ENCODE measurements around the gene TAC3.
"Not testable (repeated sequence)": the region's sequence is repeated elsewhere in the genome, so short reads cannot be mapped to it uniquely, and the experiment has no call there.

The TAC3 gene

DNA sequence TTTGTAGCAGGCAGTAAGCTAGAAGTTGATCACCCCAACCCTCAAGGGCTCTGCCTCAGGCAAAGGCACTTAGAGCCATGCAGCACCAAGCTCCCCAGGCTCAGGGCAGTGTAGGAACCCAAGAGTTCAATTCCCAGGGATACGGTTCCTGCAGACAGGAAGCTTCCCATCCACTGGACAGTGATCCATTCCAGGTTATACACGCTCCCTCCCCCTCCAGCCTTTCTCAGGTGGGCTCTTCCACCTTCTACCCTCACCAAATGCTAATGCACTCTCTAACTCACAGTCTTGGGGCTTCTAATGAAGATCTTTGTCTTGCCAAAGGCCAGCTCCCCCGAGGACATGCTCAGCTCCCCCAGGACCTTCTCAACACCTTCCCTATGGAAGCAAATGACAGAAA lies 20.9 kb upstream of the TAC3 start:
- DNase-seq (ENCODE audit: low read depth in 2 of 2) = no peak

DNA sequence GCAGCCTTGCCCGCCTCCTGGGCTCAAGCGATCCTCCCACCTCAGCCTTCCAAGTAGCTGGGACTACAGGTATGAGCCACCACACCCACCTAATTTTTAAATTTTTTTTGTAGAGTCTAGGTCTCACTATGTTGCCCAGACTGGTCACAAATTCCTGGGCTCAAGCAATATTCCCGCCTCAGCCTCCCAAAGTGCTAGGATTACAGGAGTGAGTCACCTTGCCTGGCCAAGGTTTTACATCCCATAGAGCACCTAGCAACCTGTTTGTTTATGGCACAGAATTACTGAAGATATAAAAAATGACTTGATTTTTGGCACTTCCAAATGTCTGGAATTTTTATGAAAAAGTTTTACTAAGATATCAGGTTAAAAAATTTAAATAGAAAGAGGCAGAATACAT lies 17.1 kb upstream of the TAC3 start:
- DNase-seq (ENCODE audit: low read depth in 2 of 2) = no peak

DNA sequence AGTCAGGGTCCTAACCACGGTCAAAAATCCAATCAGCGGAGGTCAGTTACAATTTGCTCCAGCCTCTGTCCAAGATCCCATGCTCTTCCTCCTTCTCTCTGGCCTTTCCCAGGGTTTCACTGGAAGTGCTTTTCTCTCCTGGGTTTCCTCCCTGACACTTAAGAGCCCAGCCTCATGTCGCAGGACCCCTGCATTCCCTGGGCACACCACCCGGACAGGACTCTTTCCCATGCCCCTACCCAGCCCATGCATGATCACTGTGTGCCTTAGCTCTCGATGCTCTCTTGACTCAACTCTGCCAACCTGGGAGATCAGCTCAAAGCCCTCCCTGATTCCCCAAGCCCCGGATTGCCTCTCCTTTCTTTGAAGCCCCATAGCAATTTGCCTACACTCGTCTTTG lies 15.5 kb upstream of the TAC3 start:
- DNase-seq (ENCODE audit: low read depth in 2 of 2) = no peak

DNA sequence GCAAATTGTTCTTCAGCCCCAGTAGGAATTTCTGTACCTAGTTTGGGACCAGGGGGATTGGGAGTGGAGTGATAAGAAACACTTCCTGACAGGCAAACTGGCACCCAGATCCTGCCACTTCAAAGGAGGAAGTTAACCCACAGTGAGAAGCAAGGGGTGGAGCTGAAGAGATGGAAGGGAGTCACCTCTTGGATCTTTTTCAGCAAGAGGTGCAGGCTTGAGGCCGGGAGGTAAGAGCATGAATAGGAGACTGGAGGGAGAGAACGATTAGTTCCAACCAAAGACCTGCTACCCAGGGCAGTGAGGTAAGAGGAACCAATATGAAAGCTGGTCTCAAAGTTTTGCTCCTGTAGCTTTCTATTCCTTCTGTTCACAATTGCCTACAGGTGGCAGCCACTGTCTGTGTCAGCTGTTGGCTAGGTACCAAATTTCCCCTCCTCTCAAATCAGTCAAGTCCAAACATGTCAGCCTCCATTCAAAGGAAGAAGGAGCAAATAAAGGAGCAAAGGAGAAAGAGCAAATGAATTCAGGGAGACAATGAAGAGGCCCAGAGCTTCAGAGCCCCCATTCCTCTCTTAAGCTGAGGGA lies 14.9 kb upstream of the TAC3 start:
- DNase-seq (ENCODE audit: low read depth in 2 of 2) = no peak

DNA sequence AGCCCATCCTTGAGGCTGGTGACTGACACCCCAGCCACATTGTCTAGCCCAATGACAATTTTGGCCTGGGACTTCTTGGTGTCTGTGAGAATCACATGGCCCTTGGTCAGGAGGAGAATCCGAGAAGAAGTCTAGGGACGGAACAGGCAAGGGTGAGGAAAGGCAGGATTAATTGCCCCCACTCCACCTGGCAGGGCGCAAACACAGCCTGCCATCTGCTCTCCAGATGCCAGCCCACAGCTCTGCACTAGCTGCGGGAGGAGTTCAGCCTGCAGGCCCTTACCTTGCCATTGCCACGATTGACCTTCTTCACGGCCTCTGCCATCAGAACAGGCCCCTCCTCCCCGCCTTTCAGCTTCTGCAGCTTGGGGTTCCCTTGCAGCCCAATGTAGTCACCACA lies 13.1 kb upstream of the TAC3 start:
- no peak for DNase-seq (ENCODE audit: low read depth in 2 of 2)

DNA sequence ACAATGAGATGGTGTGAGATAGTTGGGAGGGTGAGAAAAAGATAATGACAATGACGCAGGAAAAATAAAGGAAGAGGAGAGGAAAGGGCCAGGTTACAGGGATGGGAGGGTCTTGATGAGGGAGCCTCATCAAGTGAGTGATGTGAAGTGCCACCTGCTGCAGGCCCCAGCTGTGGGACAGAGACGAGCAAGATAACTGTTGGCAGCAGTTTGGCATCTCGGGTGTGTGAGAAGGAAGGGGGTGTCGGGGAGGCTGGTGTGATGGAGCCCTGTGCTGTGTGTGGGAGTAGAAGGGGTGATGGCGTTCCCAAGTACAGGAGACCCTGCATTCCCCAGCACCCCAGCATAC lies 11.4 kb upstream of the TAC3 start:
- DNase-seq (ENCODE audit: low read depth in 2 of 2) = no peak

DNA sequence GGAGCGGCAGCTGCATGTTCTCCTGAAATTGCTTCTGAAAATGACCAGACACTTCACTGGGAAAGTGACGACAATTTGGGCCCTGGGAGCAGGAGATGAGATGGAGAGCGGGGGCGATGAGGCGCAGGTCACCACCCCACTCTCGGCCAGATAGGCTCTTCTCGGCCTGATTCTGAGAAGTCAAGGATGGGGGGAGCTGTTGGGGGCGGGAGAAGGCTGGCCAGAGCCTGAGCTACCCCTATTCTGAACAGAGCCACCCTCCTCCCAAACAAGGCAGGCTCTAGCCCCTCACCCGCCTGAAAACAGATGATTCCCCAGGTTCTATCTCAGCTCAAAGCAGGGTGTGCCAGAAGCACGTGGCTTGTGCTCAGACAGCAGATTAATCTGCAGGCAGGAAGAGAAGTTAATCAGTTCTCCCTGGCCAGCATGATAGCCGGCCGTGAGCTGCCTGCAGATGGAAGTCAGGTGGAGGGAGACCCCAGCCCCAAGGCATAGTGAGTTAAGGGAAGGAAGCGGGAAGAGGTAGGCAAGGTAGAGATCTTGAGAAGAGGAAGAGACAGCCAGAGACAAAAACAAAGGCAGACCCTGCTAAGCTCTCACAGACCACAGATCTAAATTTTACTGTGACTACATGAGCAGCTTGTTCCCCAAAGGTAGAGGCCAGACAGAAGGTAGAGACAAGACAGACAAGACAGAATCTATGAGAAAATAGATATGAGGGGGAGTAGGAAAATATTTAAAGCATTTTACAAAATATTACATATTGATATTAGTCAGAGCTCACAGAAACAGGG lies 10.9 kb upstream of the TAC3 start:
- no peak for DNase-seq (ENCODE audit: low read depth in 2 of 2)

DNA sequence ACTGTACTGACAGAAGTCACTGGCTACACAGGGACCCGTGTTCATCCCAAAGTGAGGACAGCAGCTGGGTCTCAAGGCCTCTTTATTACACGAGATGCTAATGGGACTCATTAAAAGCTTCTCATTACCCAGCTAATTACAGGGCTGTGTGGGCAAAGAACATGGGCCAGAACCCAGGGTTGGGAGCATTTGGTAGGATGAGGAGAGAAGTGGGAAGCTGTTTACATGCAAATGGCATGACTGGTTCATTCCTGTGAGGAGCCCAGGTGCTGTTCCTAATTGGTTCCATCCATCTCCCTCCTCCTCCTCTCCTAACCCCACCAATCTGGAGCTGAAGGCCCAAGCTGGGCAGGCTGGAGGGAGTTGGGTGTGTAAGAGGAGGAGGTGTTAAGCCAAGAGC lies 8.9 kb upstream of the TAC3 start:
- no peak for DNase-seq (ENCODE audit: low read depth in 2 of 2)

DNA sequence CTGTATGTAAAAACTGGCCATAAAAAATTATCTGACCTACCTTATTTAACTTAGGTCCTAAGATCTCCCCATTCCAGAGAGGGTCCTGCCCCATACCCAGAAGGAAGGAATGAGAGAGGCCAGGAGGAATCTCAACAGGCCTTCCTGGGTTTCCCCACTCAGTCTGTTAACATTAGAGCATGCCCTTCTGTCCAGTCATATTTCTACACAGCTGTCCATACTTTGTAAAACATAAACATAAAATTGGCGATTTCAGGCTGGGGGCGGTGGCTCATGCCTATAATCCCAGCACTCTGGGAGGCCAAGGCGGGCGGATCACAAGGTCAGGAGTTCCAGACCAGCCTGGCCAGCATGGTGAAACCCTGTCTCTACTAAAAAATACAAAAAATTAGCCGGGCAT lies 6.0 kb upstream of the TAC3 start:
- not testable (repeated sequence) for DNase-seq (ENCODE audit: low read depth in 2 of 2)

DNA sequence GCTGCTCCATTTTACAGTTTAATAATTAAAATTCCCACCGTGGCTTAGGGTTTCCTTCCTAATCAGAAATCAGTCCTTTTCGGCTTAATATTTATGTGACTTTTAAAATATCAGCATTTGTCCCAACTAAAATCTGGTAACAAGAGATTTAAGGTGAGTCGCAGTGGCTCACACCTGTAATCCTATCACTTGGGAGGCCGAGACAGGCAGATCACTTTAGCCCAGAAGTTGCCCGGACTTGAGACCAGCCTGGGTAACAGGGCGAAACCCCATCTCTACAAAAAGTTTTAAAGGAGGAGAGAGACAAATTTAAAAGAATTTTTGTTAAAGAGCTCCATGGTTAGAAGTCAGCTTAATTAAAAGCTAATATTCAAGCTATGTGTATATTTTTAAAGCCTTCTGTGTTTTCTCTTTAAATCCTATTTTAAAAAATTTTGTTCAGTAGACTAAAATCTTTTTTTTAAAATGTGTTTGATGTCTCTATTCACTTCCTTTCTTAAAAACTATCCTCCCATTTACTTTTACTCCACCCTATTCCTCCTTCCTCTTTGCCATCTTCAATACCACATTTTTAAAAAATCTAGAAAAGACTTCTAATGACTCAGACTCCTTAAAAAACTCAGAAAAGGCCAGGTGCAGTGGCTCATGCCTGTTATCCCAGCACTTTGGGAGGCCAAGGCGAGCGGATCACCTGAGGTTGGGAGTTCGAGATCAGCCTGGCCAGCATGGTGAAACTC lies 3.8 kb upstream of the TAC3 start:
- DNase-seq (ENCODE audit: low read depth in 2 of 2) = no peak

DNA sequence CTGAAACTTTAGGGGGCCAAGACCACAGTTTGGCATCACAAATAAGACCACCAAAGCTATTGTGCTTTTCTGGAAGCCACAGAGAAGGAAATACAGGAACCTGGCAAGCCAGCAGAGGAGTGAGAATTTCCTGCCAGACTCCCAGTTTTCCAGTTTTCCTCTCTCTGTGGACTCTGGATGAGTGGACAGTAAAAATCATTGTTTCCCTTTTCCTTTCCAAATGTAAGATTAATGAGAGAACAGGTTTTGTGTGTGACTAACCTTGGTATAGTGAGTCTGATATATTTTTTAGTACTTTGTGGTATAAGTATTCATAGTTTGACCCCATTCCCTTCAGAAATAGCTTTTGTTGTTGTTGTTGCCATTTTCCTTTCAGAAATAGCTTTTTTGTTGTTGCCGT lies 2.6 kb upstream of the TAC3 start:
- no peak for DNase-seq (ENCODE audit: low read depth in 2 of 2)

DNA sequence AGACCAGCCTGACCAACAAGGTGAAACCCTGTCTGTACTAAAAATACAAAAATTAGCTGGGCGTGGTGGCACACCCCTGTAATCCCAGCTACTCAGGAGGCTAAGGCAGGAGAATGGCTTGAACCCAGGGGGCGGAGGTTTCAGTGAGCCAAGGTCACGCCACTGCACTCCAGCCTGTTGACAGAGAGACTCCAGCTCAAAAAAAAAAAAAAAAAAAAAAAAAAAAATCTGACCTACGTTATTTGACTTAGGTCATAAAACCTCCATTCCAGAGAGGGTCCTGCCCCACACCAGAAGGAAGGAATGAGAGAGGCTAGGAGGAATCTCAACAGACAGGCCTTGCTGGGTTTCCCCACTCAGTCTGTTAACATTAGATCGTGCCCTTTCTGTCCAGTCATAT lies 2.0 kb upstream of the TAC3 start:
- DNase-seq (ENCODE audit: low read depth in 2 of 2) = not testable (repeated sequence)

DNA sequence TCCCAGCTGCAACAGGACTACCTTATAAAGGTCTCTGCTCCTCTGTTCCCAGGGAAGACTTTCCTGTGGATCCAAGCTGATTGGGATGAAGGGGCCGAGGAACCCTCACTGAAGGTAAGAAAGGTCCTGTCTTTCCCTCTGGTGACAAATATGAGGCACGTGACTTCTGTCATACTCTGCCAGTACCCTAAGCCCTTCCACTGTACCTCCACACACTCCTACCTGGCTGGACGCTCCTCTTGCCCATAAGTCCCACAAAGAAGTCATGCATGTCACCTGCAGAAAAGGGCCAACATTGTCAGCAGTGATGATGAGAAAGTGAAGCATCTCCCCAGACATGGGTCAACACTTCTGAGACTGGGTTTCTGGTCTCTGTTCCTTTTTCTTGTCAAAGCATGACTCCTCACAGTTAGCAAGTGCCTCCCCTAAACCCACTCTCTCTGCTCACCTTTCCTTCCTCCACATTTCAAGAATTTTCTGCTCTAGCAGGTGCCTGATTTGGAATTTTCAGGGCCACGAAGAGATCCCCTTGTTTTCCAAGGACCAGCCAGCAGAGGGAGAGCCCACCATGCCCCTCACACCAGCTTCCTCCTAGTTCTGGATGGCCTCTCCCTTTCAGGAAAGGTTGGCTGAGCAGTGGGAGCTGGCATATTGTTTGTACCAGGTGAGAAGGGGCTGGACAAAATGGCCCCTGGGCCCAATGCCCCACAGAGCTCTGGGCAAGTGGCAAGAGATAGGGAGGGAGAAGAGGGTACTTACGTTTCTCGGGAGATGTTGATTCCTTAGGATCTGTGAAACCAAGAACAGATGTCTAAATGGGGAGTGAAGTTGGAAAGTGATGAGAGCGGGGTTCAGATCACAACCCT lies 3.5 kb downstream of the TAC3 start:
- no peak for DNase-seq (ENCODE audit: low read depth in 2 of 2)

DNA sequence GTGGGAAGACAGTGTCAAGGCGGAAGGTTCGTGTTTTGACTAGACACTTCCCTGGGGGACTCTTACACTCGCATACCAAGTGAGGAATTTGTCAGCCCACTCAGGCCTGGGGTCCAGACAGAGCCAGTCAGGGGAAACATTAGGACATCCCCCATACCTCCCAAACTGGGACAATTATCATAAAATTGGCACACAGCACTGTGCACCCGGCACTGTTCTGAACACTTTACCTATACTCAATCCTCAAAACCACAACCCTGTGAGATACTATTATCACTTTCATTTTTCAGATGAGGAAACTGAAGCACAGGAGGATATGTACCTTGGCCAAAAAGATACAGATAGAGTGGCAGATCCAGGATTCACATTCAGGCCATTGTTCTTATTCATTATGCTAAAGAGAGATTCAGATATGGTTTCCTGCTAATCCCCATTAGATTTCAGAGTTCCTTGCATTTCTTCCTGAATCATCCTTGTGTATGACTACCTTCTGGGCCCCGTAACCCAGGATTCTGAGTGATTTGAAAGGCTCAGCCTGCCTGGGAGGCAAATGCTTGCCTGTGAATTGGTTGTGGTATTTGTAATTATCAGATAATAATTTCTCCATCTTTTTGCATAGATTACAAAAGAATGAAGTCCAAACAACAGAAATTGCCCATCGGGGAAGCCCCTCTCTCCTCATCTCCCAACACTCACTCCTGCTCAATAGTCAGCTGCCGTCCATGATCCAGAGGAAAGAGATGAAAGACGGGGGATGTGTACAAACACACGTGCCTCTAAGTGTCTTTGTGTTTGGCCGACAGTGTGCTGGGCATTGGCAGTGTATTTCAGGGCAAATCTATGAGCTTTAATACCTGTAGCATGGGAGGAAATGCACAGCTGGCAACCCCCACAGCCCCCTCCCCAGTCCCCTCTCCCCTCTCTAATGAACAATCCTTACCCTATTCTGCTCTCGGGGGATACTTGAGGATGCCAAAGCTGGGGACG lies 4.6 kb downstream of the TAC3 start:
- no peak for DNase-seq (ENCODE audit: low read depth in 2 of 2)

DNA sequence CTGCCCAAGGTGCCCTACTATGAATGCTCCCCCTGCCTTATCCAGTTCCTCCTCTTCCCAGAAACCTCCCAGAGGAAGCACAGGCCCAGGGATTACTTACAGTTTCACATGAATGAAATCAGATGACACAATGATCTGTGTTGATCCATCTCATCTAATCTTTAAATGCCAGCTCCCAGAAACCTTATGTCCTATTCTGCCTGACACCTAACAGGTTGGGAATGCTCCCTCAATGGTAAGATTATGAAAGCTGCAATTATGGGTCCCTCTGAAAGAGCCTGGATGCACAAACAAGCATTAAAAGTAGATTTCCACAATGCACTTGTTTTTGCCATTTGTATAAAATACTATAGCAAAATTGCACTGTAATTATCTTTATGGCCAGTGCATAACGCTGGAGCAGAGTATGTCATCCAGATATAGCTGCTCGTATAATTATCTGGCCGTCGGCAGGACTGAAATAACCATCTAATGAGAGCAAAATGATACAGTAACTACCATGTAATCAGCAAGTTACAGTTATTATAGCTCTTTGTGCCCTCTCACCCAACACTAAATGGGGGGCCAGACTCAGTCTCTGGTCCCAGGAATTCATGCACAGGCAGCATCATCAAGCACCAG lies 5.6 kb downstream of the TAC3 start:
- no peak for DNase-seq (ENCODE audit: low read depth in 2 of 2)

DNA sequence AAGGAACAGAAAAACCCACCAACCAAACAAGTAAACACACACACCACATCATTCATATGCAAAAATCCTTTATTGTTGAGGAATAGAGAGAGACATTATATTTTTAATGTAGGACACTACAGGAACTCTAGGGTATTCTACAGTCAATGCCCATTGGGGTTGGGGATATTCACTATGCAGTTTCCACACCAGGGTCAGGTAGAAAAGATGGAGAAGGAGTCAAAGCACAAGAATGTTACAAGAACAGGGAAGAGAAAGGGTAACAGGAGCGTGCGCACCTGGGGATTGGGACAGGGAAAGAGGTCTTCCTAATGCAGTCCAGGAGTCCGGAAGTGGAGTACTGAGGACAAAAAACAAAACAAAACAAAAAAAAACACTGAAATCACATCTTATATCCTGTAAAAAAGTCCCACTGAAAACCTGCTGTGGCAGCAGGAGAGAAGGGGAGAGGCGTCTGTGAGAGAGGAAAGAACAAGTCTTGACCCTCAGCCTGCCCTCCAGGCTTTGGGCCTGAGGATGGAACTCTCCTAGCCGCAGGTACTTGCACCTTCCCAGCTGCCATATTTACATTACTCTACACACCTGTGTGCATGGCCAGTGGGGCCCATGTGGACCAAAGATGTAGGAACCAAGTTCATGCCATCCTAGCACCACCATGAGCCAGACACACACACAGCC lies 6.2 kb downstream of the TAC3 start:
- no peak for DNase-seq (ENCODE audit: low read depth in 2 of 2)

DNA sequence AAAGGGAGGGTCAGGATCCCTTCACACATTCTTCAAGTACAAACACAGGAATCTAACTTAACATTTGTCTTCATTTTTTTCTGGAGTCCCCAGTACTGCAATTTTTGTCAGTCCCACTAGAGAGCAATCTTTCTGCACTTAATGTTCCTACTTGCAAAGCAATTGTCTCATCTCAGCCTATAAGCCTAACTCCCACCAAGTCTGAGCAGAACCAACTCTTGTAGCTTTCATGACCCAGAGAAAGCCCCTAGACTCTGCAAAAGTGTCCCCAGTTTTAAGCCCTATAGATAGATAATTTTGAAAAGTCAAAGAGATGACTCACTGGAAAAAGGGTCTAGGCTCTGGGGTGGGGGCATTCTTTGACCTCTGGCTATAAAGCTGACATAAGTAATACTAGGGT lies 8.2 kb downstream of the TAC3 start:
- DNase-seq (ENCODE audit: low read depth in 2 of 2) = no peak

DNA sequence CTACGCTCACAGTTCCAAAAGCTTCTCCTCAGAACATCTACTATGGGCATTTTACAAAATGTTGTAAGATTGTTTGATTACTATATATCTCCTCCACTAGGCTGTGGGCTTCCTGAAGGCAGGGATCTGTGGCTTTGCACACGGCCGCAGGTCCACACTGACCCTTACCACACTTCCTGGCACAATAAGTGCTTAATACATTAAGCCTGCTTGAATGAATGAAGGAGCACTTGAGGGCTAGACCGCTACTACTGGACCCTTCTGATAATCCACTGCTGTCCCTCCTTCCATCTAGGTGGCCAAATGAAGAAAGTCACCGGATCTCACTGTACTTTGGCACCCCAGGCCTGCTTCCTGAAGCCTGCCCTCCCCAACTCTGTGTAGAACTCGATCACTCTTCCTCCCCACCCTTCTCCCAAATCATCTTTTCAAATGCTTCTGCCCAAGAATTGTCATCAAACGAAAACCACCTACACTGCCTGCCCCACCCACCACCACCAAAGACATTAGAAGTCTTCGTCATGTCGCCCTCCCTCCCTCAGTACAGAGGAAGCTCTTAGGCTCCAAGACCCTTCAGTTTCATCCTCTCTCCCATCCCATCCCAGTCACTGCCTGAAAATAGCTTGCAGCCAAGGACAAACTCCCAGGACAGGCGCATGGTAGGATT lies 9.4 kb downstream of the TAC3 start:
- peak in 1 of 2 donors; percentile 22 for DNase-seq (ENCODE audit: low read depth in 2 of 2)
